Hematopoietic multipotent progenitor cell treated with erythropoietin and hydrocortisone succinate and interleukin-3 and kit ligand, for 8 days (in vitro differentiated cells): ENCODE measurements around the gene CORO1C.
A peak's percentile ranks its signal among the peaks of the same experiment; 100 is the strongest.
"Not testable (repeated sequence)": the region's sequence is repeated elsewhere in the genome, so short reads cannot be mapped to it uniquely, and the experiment has no call there.

Experiments
- DNase-seq: peaks from one replicate; pipeline ENCODE4 v3.0.0-alpha.2; 2015

CORO1C gene

GRCh38 chr12:108752387-108752786 is 21.1 kb upstream of the CORO1C start:
- DNase-seq = no peak

- no peak for DNase-seq
Measured at GRCh38 chr12:108751821-108752220, 20.5 kb upstream of the CORO1C start.

GRCh38 chr12:108751003-108751402 is 19.7 kb upstream of the CORO1C start:
- not testable (repeated sequence) for DNase-seq

GRCh38 chr12:108750526-108750925 is 19.2 kb upstream of the CORO1C start:
- DNase-seq = no peak

- DNase-seq = no peak
Measured at GRCh38 chr12:108747563-108747962, 16.2 kb upstream of the CORO1C start.

- DNase-seq = no peak
Measured at GRCh38 chr12:108745641-108746040, 14.3 kb upstream of the CORO1C start.

GRCh38 chr12:108744021-108744897 is 12.9 kb upstream of the CORO1C start:
- DNase-seq = no peak

- no peak for DNase-seq
Measured at GRCh38 chr12:108738170-108738569, 6.9 kb upstream of the CORO1C start.

GRCh38 chr12:108735855-108736254 is 4.5 kb upstream of the CORO1C start:
- no peak for DNase-seq

GRCh38 chr12:108734200-108734906 is 3.0 kb upstream of the CORO1C start:
- DNase-seq = peak; percentile 65

- DNase-seq = not testable (repeated sequence)
Measured at GRCh38 chr12:108733230-108733531, 1.9 kb upstream of the CORO1C start.

GRCh38 chr12:108732489-108733229 is 1.3 kb upstream of the CORO1C start:
- DNase-seq = no peak

GRCh38 chr12:108731866-108732461 is 646 bp upstream of the CORO1C start:
- peak; percentile 96 for DNase-seq

- DNase-seq = peak; percentile 57
Measured at GRCh38 chr12:108730365-108731104, 783 bp downstream of the CORO1C start.

GRCh38 chr12:108729612-108730364 is 1.5 kb downstream of the CORO1C start:
- DNase-seq = peak; percentile 88

GRCh38 chr12:108728820-108729611 is 2.3 kb downstream of the CORO1C start:
- no peak for DNase-seq

- no peak for DNase-seq
Measured at GRCh38 chr12:108727868-108728735, 3.2 kb downstream of the CORO1C start.

GRCh38 chr12:108727161-108727560 is 4.2 kb downstream of the CORO1C start:
- DNase-seq = no peak

GRCh38 chr12:108724890-108725151 is 6.5 kb downstream of the CORO1C start:
- DNase-seq = no peak
